Measurements from ENCODE around the gene TMEM9B.

The TMEM9B gene

GRCh38 chr11:8928205-8928604 lies 36.0 kb downstream of the TMEM9B start:
- no peak for DNase-seq

GRCh38 chr11:8927233-8927632 lies 37.0 kb downstream of the TMEM9B start:
- no peak for DNase-seq

- DNase-seq = no peak
Measured at GRCh38 chr11:8926236-8926635, 38.0 kb downstream of the TMEM9B start.

- no peak for DNase-seq
Measured at GRCh38 chr11:8925711-8926110, 38.5 kb downstream of the TMEM9B start.

- no peak for DNase-seq
Measured at GRCh38 chr11:8922691-8923090, 41.6 kb downstream of the TMEM9B start.

- DNase-seq = no peak
Measured at GRCh38 chr11:8917157-8917825, 47.0 kb downstream of the TMEM9B start.

- no peak for DNase-seq
Measured at GRCh38 chr11:8914661-8915018, 49.6 kb downstream of the TMEM9B start.

GRCh38 chr11:8913961-8914660 lies 50.1 kb downstream of the TMEM9B start:
- DNase-seq = peak; percentile 77

- peak; percentile 90 for DNase-seq
Measured at GRCh38 chr11:8911029-8911823, 53.0 kb downstream of the TMEM9B start, which contains the start of gene AKIP1. Gene AKIP1, plus strand, starts transcription at chr11:8911189. Its CDS starts 261 bp downstream, at chr11:8911450.

GRCh38 chr11:8910649-8911026 lies 53.6 kb downstream of the TMEM9B start:
- no peak for DNase-seq

- peak; percentile 1 for DNase-seq
Measured at GRCh38 chr11:8908099-8908498, 56.1 kb downstream of the TMEM9B start.

- no peak for DNase-seq
Measured at GRCh38 chr11:8907116-8907515, 57.1 kb downstream of the TMEM9B start.

GRCh38 chr11:8905528-8906165 lies 58.6 kb downstream of the TMEM9B start:
- DNase-seq = no peak

GRCh38 chr11:8899119-8899753 lies 65.0 kb downstream of the TMEM9B start:
- no peak for DNase-seq
